Endothelial cell (in vitro differentiated cells): Measurements from ENCODE around the gene CHST8. TPM values are rescaled to one million over a fixed set of nuclear protein-coding genes. Genes with fewer than 3 reads are reported as not detected.

Experiments
- DNase-seq: peaks from one replicate; pipeline ENCODE4 v3.0.0; 2021; ENCODE audit warnings: low spot score
- H3K27ac Mint-ChIP-seq: one replicate; pipeline ENCODE4 v1.8.0; 2021; ENCODE audit warnings: mixed read lengths, inconsistent platforms; ENCODE audit not compliant: unreplicated experiment
- H3K27me3 Mint-ChIP-seq: one replicate; pipeline ENCODE4 v1.8.0; 2021; ENCODE audit warnings: mild to moderate bottlenecking, moderate library complexity, mixed read lengths, inconsistent platforms; ENCODE audit not compliant: unreplicated experiment
- H3K36me3 Mint-ChIP-seq: one replicate; pipeline ENCODE4 v1.8.0; 2021; ENCODE audit warnings: mild to moderate bottlenecking, low read depth, mixed read lengths, inconsistent platforms; ENCODE audit not compliant: unreplicated experiment
- H3K4me1 Mint-ChIP-seq: one replicate; pipeline ENCODE4 v1.8.0; 2021; ENCODE audit warnings: mild to moderate bottlenecking, mixed read lengths, inconsistent platforms; ENCODE audit not compliant: unreplicated experiment
- H3K4me3 Mint-ChIP-seq: one replicate; pipeline ENCODE4 v1.8.0; 2021; ENCODE audit warnings: mild to moderate bottlenecking, mixed read lengths, inconsistent platforms; ENCODE audit not compliant: unreplicated experiment
- H3K9me3 Mint-ChIP-seq: one replicate; pipeline ENCODE4 v1.8.0; 2021; ENCODE audit warnings: mixed read lengths, inconsistent platforms; ENCODE audit not compliant: unreplicated experiment
- total RNA-seq: library from RNA; stranded (reverse); fragmentation: NEBNext Ultra II Directional; extraction: Animal tissue kit (Norgen Biotek cat#: 25700); gene quantifications from one replicate; pipeline ENCODE4 v1.2.1, GENCODE V29; 2021; ENCODE audit not compliant: unreplicated experiment
- TF ChIP-seq, protein P1 (sequence below): fragments of 200-600 bp; sonication (generic); IDR thresholded peaks from one replicate; pipeline ENCODE4 v1.5.0; 2021; ENCODE audit warnings: antibody characterized with exemption; ENCODE audit not compliant: unreplicated experiment

Gene CHST8
- total RNA-seq, 1 donor from 2014 or later: 0.54 TPM

GRCh38 chr19:33631609-33631973 lies 9.8 kb downstream of the CHST8 start:
- no peaks in the 10 kb centered on the region for H3K36me3 Mint-ChIP-seq
- no peak overlapping the region for H3K4me3 Mint-ChIP-seq
- no peaks in the 10 kb centered on the region for H3K4me1 Mint-ChIP-seq
- no peak overlapping the region for H3K27ac Mint-ChIP-seq
- DNase-seq: no peak
- TF ChIP-seq, protein P1, sequence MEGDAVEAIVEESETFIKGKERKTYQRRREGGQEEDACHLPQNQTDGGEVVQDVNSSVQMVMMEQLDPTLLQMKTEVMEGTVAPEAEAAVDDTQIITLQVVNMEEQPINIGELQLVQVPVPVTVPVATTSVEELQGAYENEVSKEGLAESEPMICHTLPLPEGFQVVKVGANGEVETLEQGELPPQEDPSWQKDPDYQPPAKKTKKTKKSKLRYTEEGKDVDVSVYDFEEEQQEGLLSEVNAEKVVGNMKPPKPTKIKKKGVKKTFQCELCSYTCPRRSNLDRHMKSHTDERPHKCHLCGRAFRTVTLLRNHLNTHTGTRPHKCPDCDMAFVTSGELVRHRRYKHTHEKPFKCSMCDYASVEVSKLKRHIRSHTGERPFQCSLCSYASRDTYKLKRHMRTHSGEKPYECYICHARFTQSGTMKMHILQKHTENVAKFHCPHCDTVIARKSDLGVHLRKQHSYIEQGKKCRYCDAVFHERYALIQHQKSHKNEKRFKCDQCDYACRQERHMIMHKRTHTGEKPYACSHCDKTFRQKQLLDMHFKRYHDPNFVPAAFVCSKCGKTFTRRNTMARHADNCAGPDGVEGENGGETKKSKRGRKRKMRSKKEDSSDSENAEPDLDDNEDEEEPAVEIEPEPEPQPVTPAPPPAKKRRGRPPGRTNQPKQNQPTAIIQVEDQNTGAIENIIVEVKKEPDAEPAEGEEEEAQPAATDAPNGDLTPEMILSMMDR: no peak
- H3K27me3 Mint-ChIP-seq: peaks cover 6% of the 10 kb centered on the region
- no peaks in the 10 kb centered on the region for H3K9me3 Mint-ChIP-seq

- no peak for DNase-seq
- Mint-ChIP-seq H3K4me1 (peaks cover 8% of the 10 kb centered on the region), H3K27ac (no peak overlapping the region), H3K9me3 (no peaks in the 10 kb centered on the region), H3K4me3 (no peak overlapping the region), H3K36me3 (no peaks in the 10 kb centered on the region), H3K27me3 (peaks cover 4% of the 10 kb centered on the region)
- TF ChIP-seq, protein P1: no peak
These were observed 12.8 kb downstream of the CHST8 start for GRCh38 chr19:33634361-33635091.

GRCh38 chr19:33638167-33639034 lies 16.6 kb downstream of the CHST8 start:
- Mint-ChIP-seq H3K4me3 (no peak overlapping the region), H3K9me3 (no peaks in the 10 kb centered on the region), H3K27me3 (peaks cover 5% of the 10 kb centered on the region), H3K4me1 (peaks cover 8% of the 10 kb centered on the region), H3K36me3 (no peaks in the 10 kb centered on the region), H3K27ac (no peak overlapping the region)
- DNase-seq: no peak
- TF ChIP-seq, protein P1: no peak

DNA sequence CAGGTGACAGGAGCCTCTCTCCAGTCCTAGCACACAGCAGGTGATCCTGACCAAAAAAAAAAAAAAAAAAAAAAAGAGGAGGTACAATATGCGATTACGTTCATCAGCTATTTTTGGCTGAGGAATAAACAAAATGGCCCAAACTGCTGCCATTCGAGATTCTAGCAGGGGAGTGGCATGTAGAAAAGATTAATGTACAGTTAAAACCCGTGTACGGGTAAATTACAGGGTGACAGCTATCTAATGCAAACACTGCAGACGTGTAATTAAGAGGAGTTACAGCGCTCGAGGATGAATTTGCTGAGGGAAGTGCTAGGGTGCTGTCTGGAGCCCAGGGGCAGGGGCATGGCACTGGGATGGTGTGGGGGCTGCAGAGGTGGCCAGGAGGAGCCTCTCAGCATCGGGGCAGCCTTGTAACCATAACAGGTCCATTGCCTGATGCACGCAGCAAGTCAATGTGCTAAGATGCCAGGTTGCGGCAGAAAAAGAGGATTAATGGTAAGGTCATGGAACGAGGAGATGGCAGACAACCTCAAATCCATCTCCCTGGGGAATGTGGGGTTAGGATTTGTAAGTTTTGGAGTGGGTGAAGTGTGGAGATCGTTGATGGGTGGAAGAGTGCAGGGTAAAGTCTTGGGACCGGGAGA lies 17.4 kb downstream of the CHST8 start:
- Mint-ChIP-seq H3K27me3 (peaks cover 5% of the 10 kb centered on the region), H3K9me3 (no peaks in the 10 kb centered on the region), H3K27ac (peak overlapping the region; percentile 21), H3K4me3 (no peak overlapping the region), H3K4me1 (peaks cover 8% of the 10 kb centered on the region), H3K36me3 (no peaks in the 10 kb centered on the region)
- DNase-seq: no peak
- TF ChIP-seq, protein P1: no peak
